ENCODE data around the gene TUB.

TUB gene

DNA sequence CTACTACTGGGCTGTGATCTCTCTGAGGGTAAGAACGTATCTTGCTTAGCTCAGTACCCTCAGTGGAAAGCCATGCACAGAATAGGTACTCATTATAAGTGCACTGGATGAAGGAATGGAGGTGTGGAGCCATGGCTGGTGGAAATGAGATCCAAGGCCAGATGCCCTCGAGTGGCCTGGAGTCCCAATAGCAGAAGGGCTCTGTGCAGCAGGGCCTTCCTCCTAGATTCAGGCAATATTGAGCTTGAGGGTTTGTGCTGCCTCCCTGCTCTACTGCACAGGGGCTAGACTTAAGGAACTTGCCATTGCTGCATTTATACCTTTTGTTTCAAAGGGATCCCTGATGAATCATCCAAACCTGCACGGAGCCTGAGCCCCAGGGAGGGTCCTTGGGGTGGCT lies 33.6 kb upstream of the TUB start:
- Histone ChIP-seq H3K4me3 (ENCODE audit: low read depth, low read length) (no peak overlapping the region), H3K4me1 (ENCODE audit: control insufficient read depth, insufficient read depth, low read length) (no peaks in the 10 kb centered on the region), H3K36me3 (ENCODE audit: control insufficient read depth, insufficient read depth, low read length) (no peaks in the 10 kb centered on the region), H3K27ac (ENCODE audit: low read depth, low read length) (no peak overlapping the region), H3K9ac (ENCODE audit: low read length) (no peak overlapping the region), H3K9me3 (ENCODE audit: control insufficient read depth, insufficient read depth, low read depth, low read length) (no peaks in the 10 kb centered on the region), H3K27me3 (ENCODE audit: control insufficient read depth, insufficient read depth, low read length) (no peaks in the 10 kb centered on the region)

GRCh38 chr11:8049084-8049483 lies 31.9 kb upstream of the TUB start:
- Histone ChIP-seq H3K9ac (ENCODE audit: low read length) (no peak overlapping the region), H3K36me3 (ENCODE audit: control insufficient read depth, insufficient read depth, low read length) (no peaks in the 10 kb centered on the region), H3K4me3 (ENCODE audit: low read depth, low read length) (no peak overlapping the region), H3K9me3 (ENCODE audit: control insufficient read depth, insufficient read depth, low read depth, low read length) (no peaks in the 10 kb centered on the region), H3K4me1 (ENCODE audit: control insufficient read depth, insufficient read depth, low read length) (no peaks in the 10 kb centered on the region), H3K27me3 (ENCODE audit: control insufficient read depth, insufficient read depth, low read length) (no peaks in the 10 kb centered on the region), H3K27ac (ENCODE audit: low read depth, low read length) (no peak overlapping the region)

DNA sequence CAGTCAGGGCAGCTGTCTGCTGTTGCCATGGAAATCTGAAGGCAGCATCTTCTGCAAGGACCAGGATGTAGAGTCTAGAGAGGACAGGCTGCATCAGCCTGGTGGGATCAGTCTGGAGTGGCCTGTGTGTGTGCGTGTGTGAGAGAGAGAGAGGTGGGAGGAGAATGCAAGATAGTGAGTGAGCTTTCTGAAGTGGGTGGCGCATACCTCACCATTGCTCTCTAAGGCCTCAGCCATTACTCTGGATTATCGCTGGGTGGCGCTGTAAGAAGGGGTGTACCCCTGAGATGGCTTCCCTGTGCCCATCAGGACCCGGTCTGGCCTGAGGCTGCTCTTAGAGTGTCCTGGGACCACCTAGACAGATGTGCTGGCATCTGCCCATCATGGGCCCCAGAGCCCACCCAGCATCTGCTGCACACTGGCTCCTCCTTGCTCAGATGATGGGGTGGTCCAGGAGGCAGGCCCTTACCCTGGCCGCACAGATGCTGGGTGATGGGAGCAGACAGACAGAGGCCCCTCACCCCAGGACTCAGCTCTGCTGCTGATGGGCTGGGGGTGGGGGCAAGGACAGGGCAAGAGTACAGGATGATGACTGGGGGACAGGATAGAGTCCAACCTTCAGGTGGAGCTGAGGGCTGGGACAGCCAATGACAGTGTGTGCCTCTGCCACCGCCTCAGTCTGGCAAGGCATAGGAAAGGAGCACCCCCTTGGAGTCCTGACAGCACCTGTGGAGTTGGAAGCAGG lies 25.7 kb upstream of the TUB start:
- Histone ChIP-seq H3K27ac (ENCODE audit: low read depth, low read length) (no peak overlapping the region), H3K9ac (ENCODE audit: low read length) (no peak overlapping the region), H3K27me3 (ENCODE audit: control insufficient read depth, insufficient read depth, low read length) (no peaks in the 10 kb centered on the region), H3K4me3 (ENCODE audit: low read depth, low read length) (no peak overlapping the region), H3K9me3 (ENCODE audit: control insufficient read depth, insufficient read depth, low read depth, low read length) (no peaks in the 10 kb centered on the region), H3K4me1 (ENCODE audit: control insufficient read depth, insufficient read depth, low read length) (no peaks in the 10 kb centered on the region), H3K36me3 (ENCODE audit: control insufficient read depth, insufficient read depth, low read length) (no peaks in the 10 kb centered on the region)

DNA sequence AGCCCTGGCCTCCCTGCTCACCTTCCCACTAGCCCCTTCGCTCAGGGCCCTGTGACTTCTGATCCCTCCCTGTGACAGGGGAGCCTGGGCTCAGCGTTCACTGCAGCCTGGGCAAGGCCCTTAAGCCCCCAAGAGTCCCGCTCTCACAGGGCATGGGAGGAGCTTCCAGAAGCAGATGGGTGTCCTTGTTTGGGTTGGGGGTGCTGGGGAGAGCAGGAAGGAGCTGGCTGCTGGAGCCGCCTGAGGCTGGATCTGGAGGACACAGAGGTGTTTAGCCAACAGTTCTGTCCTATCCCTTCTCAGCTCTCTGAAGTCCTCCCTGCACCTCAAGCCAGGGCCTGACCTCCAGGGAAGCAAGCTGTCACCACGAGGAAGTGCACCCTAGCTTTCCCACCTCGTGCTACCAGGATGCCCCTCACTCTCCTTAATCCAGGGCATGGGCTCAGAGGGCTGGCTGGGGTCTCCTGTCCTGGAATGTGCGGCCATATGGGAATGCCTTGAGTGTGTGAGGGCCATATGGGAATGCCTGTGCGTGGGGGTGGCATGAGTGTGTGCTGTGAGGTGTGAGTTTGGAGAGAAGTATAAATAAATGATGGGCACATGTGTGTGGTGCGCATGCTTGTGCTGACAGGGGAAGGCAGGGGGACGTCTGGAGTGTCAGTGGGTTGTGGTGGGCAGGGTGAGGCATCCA lies 25.0 kb upstream of the TUB start:
- no peaks in the 10 kb centered on the region for H3K4me1 ChIP-seq (ENCODE audit: control insufficient read depth, insufficient read depth, low read length)
- no peak overlapping the region for H3K9ac ChIP-seq (ENCODE audit: low read length)
- H3K9me3 ChIP-seq (ENCODE audit: control insufficient read depth, insufficient read depth, low read depth, low read length) = no peaks in the 10 kb centered on the region
- H3K27ac ChIP-seq (ENCODE audit: low read depth, low read length) = no peak overlapping the region
- H3K4me3 ChIP-seq (ENCODE audit: low read depth, low read length) = no peak overlapping the region
- H3K36me3 ChIP-seq (ENCODE audit: control insufficient read depth, insufficient read depth, low read length) = no peaks in the 10 kb centered on the region
- no peaks in the 10 kb centered on the region for H3K27me3 ChIP-seq (ENCODE audit: control insufficient read depth, insufficient read depth, low read length)

GRCh38 chr11:8056810-8057463 lies 24.1 kb upstream of the TUB start:
- H3K27me3 ChIP-seq (ENCODE audit: control insufficient read depth, insufficient read depth, low read length) = no peaks in the 10 kb centered on the region
- no peak overlapping the region for H3K4me3 ChIP-seq (ENCODE audit: low read depth, low read length)
- no peaks in the 10 kb centered on the region for H3K9me3 ChIP-seq (ENCODE audit: control insufficient read depth, insufficient read depth, low read depth, low read length)
- no peaks in the 10 kb centered on the region for H3K36me3 ChIP-seq (ENCODE audit: control insufficient read depth, insufficient read depth, low read length)
- no peak overlapping the region for H3K9ac ChIP-seq (ENCODE audit: low read length)
- H3K27ac ChIP-seq (ENCODE audit: low read depth, low read length) = no peak overlapping the region
- H3K4me1 ChIP-seq (ENCODE audit: control insufficient read depth, insufficient read depth, low read length) = no peaks in the 10 kb centered on the region; the same call in 1 of the 2 replicates

- Histone ChIP-seq H3K9ac (ENCODE audit: low read length) (no peak overlapping the region), H3K4me1 (ENCODE audit: control insufficient read depth, insufficient read depth, low read length) (no peaks in the 10 kb centered on the region; the same call in 1 of the 2 replicates)
These were observed 22.8 kb upstream of the TUB start for GRCh38 chr11:8058216-8058615.

DNA sequence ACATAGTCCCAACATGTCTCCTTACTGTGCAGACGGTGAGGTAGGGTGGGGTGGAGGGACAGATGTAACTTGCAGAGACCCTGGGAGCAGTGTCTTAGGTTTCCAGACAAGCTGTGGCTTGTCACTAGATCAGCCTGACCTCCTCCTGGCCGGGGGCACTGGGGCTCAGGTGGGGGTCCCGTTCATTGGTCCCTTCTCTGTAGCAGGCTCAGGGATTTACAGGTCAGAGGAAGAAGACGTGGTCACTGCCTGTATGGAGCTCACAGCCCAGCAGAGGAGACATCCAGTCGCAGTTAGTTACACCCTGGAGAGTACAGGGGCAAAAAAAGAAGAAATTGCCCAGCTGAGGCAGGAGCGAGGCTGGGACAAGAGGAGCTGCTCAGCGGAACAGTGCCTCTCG lies 22.0 kb upstream of the TUB start:
- Histone ChIP-seq H3K9me3 (ENCODE audit: control insufficient read depth, insufficient read depth, low read depth, low read length) (no peaks in the 10 kb centered on the region), H3K9ac (ENCODE audit: low read length) (no peak overlapping the region), H3K36me3 (ENCODE audit: control insufficient read depth, insufficient read depth, low read length) (no peaks in the 10 kb centered on the region)

More at GRCh38 chr11:8058216-8058615, 22.8 kb upstream of the TUB start:
- Histone ChIP-seq H3K4me3 (ENCODE audit: low read depth, low read length) (no peak overlapping the region), H3K27ac (ENCODE audit: low read depth, low read length) (no peak overlapping the region), H3K36me3 (ENCODE audit: control insufficient read depth, insufficient read depth, low read length) (no peaks in the 10 kb centered on the region), H3K27me3 (ENCODE audit: control insufficient read depth, insufficient read depth, low read length) (no peaks in the 10 kb centered on the region), H3K9me3 (ENCODE audit: control insufficient read depth, insufficient read depth, low read depth, low read length) (no peaks in the 10 kb centered on the region)

DNA sequence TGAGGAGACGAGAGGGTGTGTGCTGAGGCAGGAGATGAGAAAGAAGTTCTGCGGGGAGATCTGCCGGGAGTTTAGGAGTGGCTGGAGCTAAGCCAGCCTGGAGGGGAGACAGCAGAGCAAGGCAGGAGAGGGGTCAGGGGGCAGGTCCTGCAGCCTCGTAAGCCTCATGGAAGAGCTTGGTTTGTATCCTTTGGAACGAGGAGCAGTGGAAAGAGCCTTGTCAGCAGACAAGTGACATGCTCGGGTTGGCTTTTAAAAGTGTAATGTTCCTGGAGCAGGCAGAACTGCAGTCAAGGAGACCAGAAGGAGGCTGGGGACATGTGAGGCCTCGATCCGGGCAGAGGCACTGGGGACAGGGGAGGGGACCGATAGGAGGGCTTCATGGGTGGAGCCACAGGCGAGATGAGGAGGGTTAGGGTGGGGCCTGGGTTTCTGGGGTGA lies 21.4 kb upstream of the TUB start:
- no peaks in the 10 kb centered on the region; the same call in 1 of the 2 replicates for H3K4me1 ChIP-seq (ENCODE audit: control insufficient read depth, insufficient read depth, low read length)
- H3K36me3 ChIP-seq (ENCODE audit: control insufficient read depth, insufficient read depth, low read length) = no peaks in the 10 kb centered on the region
- H3K4me3 ChIP-seq (ENCODE audit: low read depth, low read length) = no peak overlapping the region
- H3K9me3 ChIP-seq (ENCODE audit: control insufficient read depth, insufficient read depth, low read depth, low read length) = no peaks in the 10 kb centered on the region
- no peak overlapping the region for H3K27ac ChIP-seq (ENCODE audit: low read depth, low read length)
- no peak overlapping the region for H3K9ac ChIP-seq (ENCODE audit: low read length)
- no peaks in the 10 kb centered on the region for H3K27me3 ChIP-seq (ENCODE audit: control insufficient read depth, insufficient read depth, low read length)

More for the DNA sequence above, 22.0 kb upstream of the TUB start:
- no peaks in the 10 kb centered on the region for H3K27me3 ChIP-seq (ENCODE audit: control insufficient read depth, insufficient read depth, low read length)
- no peaks in the 10 kb centered on the region; the same call in 1 of the 2 replicates for H3K4me1 ChIP-seq (ENCODE audit: control insufficient read depth, insufficient read depth, low read length)
- H3K4me3 ChIP-seq (ENCODE audit: low read depth, low read length) = no peak overlapping the region
- H3K27ac ChIP-seq (ENCODE audit: low read depth, low read length) = no peak overlapping the region

DNA sequence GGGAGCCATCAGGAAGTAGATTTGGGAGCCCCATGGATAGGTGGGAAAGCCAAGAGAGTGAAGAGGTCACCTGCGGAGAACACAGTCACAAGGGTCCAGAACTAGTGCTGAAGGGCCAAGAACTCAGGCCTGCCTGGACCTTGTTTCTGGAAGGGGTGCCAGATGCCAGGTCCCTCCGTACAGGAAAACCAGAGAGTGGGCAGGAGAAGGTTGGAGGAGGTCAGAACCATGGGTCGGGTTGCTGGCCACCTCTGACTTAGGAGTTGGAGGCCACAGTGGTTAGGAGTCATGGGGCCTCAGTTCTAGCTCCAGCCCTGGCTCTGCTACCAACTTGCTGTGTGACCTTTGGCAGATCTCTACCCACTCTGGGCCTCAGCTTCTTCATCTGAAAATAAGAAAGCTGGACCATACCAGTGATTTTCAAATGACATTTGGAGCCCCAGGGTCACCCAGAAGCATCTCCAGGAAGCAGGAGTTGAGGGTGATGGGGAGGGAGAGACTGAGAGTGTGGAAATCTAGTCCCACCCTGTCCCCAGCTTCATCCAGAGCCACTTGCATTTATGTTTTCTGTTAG lies 20.8 kb upstream of the TUB start:
- no peak overlapping the region for H3K27ac ChIP-seq (ENCODE audit: low read depth, low read length)
- H3K27me3 ChIP-seq (ENCODE audit: control insufficient read depth, insufficient read depth, low read length) = no peaks in the 10 kb centered on the region
- H3K4me1 ChIP-seq (ENCODE audit: control insufficient read depth, insufficient read depth, low read length) = no peaks in the 10 kb centered on the region; the same call in 1 of the 2 replicates
- H3K9ac ChIP-seq (ENCODE audit: low read length) = no peak overlapping the region
- H3K36me3 ChIP-seq (ENCODE audit: control insufficient read depth, insufficient read depth, low read length) = no peaks in the 10 kb centered on the region
- H3K4me3 ChIP-seq (ENCODE audit: low read depth, low read length) = no peak overlapping the region
- H3K9me3 ChIP-seq (ENCODE audit: control insufficient read depth, insufficient read depth, low read depth, low read length) = no peaks in the 10 kb centered on the region

- Histone ChIP-seq H3K4me3 (ENCODE audit: low read depth, low read length) (no peak overlapping the region), H3K9ac (ENCODE audit: low read length) (no peak overlapping the region), H3K27me3 (ENCODE audit: control insufficient read depth, insufficient read depth, low read length) (no peaks in the 10 kb centered on the region), H3K9me3 (ENCODE audit: control insufficient read depth, insufficient read depth, low read depth, low read length) (no peaks in the 10 kb centered on the region), H3K4me1 (ENCODE audit: control insufficient read depth, insufficient read depth, low read length) (no peaks in the 10 kb centered on the region; the same call in 1 of the 2 replicates), H3K27ac (ENCODE audit: low read depth, low read length) (no peak overlapping the region), H3K36me3 (ENCODE audit: control insufficient read depth, insufficient read depth, low read length) (no peaks in the 10 kb centered on the region)
These were observed 20.0 kb upstream of the TUB start for GRCh38 chr11:8060801-8061554.
